ENCODE results near the gene MTFMT. TPM values are rescaled to one million over a fixed set of nuclear protein-coding genes. Genes with fewer than 3 reads are reported as not detected.

Gene MTFMT
- total and polyA plus RNA-seq, 2 of the 13 experiments (the other 11 are each of a cell fraction or from before 2014, with no cell fraction given), result 9.9 to 23.2 TPM

DNA sequence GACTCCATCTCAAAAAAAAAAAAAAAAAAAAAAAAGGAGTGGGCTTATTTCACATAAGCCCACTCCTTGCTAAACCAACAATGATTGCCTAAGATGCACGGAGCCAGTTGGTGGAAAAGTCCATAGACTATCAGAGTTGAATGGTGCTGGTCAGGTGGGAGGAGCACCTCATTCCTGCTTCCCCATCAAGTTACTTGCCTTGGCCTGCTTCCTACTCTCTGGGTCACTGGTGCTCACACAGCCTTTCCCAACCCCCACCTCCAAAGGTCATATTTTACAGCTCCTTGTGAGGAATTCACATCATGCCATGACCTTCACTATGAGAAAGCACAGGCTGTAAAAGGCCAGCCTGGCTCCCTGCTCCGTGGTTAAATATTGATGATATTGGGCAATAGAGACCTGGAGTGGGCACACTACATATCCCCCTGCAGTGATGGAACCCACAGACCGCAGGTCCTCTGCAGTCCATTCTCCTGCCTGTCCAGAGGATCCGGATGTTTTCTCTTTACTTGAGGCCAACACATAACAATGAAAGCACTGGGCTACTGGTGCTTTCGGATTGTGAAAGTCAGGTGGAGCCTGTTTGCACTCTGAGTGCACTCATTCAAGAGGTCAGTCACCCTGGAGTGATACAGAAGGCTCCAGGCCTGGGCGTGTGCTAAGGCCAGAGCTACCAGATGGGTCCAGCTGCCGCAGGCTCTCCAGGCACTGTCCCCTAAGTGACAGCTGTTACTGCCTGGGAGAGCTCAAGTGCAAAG, 15.5 kb upstream of the MTFMT start, which contains the start of gene SLC51B (continued):
- TF ChIP-seq, protein P1, sequence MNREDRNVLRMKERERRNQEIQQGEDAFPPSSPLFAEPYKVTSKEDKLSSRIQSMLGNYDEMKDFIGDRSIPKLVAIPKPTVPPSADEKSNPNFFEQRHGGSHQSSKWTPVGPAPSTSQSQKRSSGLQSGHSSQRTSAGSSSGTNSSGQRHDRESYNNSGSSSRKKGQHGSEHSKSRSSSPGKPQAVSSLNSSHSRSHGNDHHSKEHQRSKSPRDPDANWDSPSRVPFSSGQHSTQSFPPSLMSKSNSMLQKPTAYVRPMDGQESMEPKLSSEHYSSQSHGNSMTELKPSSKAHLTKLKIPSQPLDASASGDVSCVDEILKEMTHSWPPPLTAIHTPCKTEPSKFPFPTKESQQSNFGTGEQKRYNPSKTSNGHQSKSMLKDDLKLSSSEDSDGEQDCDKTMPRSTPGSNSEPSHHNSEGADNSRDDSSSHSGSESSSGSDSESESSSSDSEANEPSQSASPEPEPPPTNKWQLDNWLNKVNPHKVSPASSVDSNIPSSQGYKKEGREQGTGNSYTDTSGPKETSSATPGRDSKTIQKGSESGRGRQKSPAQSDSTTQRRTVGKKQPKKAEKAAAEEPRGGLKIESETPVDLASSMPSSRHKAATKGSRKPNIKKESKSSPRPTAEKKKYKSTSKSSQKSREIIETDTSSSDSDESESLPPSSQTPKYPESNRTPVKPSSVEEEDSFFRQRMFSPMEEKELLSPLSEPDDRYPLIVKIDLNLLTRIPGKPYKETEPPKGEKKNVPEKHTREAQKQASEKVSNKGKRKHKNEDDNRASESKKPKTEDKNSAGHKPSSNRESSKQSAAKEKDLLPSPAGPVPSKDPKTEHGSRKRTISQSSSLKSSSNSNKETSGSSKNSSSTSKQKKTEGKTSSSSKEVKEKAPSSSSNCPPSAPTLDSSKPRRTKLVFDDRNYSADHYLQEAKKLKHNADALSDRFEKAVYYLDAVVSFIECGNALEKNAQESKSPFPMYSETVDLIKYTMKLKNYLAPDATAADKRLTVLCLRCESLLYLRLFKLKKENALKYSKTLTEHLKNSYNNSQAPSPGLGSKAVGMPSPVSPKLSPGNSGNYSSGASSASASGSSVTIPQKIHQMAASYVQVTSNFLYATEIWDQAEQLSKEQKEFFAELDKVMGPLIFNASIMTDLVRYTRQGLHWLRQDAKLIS (CRISPR knock-in tag; IDR thresholded peaks at IDR 0.05), result peak; percentile 61; the same call in 1 of the 2 replicates
- TF ChIP-seq ZNF33B (CRISPR knock-in tag; IDR thresholded peaks at IDR 0.05), result peak; percentile 85; the same call in 1 of the 2 replicates
- 0 out of 2 replicates have a peak, but pooled peaks have one; percentile 25 for TF ChIP-seq ZNF24 (IDR thresholded peaks at IDR 0.05)
- TF ChIP-seq ZNF317 (CRISPR knock-in tag; IDR thresholded peaks at IDR 0.05), result peak; percentile 51
- TF ChIP-seq ARNTL (CRISPR knock-in tag; IDR thresholded peaks at IDR 0.05), result peak; percentile 78; the same call in 1 of the 2 replicates
- peak; percentile 80; the same call in 1 of the 2 replicates for TF ChIP-seq HMG20A (CRISPR knock-in tag; IDR thresholded peaks at IDR 0.05; ENCODE audit: borderline replicate concordance)
- 0 out of 2 replicates have a peak, but pooled peaks have one; percentile 39 for TF ChIP-seq ZNF777 (CRISPR knock-in tag; IDR thresholded peaks at IDR 0.05)
- peak; percentile 76 for TF ChIP-seq POGZ (CRISPR knock-in tag; IDR thresholded peaks at IDR 0.05)
- TF ChIP-seq TP53 (CRISPR knock-in tag; conservative IDR thresholded peaks at IDR 0.05), result peak; percentile 48; the same call in 1 of the 2 replicates
- peak; percentile 79 for TF ChIP-seq MIER3 (CRISPR knock-in tag; IDR thresholded peaks at IDR 0.05; ENCODE audit: borderline replicate concordance)
- TF ChIP-seq JUN (CRISPR knock-in tag; IDR thresholded peaks at IDR 0.05), result peak; percentile 33; the same call in 1 of the 2 replicates
- peak; percentile 80 for TF ChIP-seq PITX1 (CRISPR knock-in tag; IDR thresholded peaks at IDR 0.05)
- peak; percentile 68 for TF ChIP-seq U2AF1 (optimal IDR thresholded peaks at IDR 0.05; ENCODE audit: low read depth, low read length)
- TF ChIP-seq REPIN1 (CRISPR knock-in tag; IDR thresholded peaks at IDR 0.05; ENCODE audit: borderline replicate concordance, low read depth), result peak; percentile 84
- peak; percentile 56 for TF ChIP-seq CBFB (CRISPR knock-in tag; IDR thresholded peaks at IDR 0.05)
- peak; percentile 74 for TF ChIP-seq MIXL1 (CRISPR knock-in tag; IDR thresholded peaks at IDR 0.05)
- TF ChIP-seq, protein P2, sequence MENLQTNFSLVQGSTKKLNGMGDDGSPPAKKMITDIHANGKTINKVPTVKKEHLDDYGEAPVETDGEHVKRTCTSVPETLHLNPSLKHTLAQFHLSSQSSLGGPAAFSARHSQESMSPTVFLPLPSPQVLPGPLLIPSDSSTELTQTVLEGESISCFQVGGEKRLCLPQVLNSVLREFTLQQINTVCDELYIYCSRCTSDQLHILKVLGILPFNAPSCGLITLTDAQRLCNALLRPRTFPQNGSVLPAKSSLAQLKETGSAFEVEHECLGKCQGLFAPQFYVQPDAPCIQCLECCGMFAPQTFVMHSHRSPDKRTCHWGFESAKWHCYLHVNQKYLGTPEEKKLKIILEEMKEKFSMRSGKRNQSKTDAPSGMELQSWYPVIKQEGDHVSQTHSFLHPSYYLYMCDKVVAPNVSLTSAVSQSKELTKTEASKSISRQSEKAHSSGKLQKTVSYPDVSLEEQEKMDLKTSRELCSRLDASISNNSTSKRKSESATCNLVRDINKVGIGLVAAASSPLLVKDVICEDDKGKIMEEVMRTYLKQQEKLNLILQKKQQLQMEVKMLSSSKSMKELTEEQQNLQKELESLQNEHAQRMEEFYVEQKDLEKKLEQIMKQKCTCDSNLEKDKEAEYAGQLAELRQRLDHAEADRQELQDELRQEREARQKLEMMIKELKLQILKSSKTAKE (CRISPR knock-in tag; IDR thresholded peaks at IDR 0.05; ENCODE audit: borderline replicate concordance), result peak; percentile 73; the same call in 1 of the 2 replicates
- TF ChIP-seq TEAD3 (CRISPR knock-in tag; optimal IDR thresholded peaks at IDR 0.05; ENCODE audit: borderline replicate concordance), result peak; percentile 67
- peak; percentile 65; the same call in 1 of the 2 replicates for TF ChIP-seq ZNF431 (CRISPR knock-in tag; IDR thresholded peaks at IDR 0.05; ENCODE audit: borderline replicate concordance, low read depth)
- TF ChIP-seq SATB2 (CRISPR knock-in tag; IDR thresholded peaks at IDR 0.05), result 0 out of 2 replicates have a peak, but pooled peaks have one; percentile 76
- TF ChIP-seq ZNF350 (CRISPR knock-in tag; IDR thresholded peaks at IDR 0.05; ENCODE audit: borderline replicate concordance, low read depth), result peak; percentile 70; the same call in 1 of the 2 replicates
- no peak for TF ChIP-seq ATRX (CRISPR knock-in tag; IDR thresholded peaks at IDR 0.05; ENCODE audit: borderline replicate concordance)
- TF ChIP-seq, protein P3, sequence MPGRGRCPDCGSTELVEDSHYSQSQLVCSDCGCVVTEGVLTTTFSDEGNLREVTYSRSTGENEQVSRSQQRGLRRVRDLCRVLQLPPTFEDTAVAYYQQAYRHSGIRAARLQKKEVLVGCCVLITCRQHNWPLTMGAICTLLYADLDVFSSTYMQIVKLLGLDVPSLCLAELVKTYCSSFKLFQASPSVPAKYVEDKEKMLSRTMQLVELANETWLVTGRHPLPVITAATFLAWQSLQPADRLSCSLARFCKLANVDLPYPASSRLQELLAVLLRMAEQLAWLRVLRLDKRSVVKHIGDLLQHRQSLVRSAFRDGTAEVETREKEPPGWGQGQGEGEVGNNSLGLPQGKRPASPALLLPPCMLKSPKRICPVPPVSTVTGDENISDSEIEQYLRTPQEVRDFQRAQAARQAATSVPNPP (CRISPR knock-in tag; IDR thresholded peaks at IDR 0.05), result no peak
- TF ChIP-seq FOSL2 (CRISPR knock-in tag; IDR thresholded peaks at IDR 0.05), result peak; percentile 83
